HG03159 (cell line): ENCODE data around the gene CRTC1.

Experiments used
- ATAC-seq: cut with Tn5 transposase; IDR thresholded peaks from one replicate; pipeline ENCODE4 v1.9.1; 2021; ENCODE audit warnings: mild to moderate bottlenecking, moderate library complexity; ENCODE audit not compliant: unreplicated experiment

Gene CRTC1

DNA sequence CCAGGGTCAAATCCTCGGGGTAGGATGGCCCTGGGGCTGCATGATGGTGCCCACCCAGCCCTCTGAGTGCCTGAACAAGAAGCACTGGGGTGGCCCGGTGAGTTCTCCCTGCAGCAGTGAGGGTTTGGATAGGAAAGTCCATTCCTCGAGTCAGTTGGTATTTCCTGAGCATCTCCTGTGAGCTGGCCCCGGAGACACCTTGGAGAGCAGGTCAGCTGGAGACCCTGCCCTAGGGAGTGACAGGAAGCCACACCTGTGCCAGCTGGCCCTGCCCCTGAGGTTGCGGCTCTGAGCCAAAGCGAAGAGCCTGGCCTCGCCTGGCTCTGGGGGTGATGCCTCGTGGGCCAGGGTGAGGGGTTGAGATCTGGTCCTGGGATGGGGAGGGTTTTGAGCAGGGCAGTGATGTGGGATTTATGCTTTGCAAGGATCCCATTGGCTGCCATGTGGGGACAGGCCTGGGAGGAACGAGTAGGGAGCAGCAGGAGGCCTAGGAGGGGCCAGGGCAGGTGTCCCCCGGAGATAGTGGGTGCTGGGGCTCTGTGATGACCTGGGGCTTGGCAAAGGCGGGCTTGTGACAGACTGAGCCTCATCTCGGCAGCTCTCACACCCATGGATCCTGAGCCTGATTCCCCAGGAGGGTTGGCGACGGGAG is 16.0 kb downstream of the CRTC1 start:
- ATAC-seq: no peak

DNA sequence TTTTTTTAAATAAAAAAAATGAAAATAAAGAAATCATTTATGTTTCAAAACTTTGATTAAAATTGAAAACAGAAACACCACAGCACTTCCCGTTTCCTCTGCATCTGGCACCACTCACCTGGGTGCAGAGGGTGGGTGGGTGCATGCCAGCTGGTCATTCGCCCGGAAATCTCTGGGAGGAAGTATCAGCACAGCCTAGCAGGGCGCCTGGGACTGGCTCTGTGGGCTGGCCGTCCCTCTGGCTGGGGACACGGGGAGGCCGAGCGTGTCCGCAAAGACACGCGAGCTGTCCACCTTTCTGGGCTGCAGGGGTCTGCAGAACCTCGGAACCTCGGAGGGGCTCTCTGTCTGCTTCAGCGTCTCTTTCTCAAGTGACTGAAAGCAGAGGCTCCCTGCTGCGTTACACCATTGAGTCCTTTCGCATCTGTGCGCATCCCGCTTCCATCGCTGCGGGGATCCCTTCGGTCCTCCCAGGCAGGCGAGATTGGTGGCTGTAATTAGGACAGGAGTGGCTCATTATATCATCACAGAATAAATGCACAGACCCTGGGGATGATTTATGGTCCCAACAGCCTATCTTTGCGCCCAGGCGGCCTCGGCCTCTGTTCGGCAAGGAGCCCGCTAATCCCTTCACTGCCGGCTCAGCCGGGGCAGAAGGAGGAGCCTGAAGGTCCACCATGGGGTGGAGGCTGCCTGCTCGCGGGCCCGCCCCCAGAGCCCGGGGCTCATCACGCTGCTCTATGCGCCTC is 17.2 kb downstream of the CRTC1 start:
- peak; percentile 82 for ATAC-seq

DNA sequence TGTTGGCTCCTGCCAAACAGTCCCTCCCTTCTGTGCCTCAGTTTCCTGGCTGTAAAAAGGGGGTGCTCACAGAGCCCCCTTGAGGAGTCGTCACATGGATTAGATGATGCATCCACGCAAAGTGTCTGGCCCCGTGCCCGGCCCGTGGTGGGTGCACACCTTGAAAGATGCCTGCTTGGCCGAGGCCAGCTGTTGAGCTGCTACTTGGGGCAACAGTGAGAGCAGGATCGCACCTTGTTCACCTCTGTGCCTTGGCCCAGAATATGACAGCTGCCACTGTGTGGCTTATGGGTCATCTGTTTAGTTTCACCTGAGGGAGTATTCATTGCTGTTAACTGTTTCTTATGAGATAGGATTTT is 17.7 kb downstream of the CRTC1 start:
- peak; percentile 36 for ATAC-seq

DNA sequence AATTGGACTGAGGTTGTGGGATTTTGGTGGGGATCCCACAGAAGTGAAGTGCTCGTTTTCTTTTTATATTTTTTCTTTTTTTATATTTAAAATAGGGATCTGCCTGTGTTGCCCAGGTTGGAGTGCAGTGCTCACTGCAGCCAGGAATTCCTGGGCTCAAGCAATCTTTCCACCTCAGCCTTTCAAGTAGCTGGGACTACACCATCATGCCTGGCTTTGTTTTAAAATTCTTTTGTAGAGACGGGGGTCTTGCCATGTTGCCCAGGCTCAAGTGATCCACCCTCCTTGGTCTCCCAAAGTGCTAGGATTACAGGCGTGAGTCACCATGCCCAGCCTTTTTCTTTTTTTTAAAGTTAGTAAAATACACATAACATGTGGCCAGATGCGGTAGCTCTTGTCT is 20.6 kb downstream of the CRTC1 start:
- no peak for ATAC-seq

DNA sequence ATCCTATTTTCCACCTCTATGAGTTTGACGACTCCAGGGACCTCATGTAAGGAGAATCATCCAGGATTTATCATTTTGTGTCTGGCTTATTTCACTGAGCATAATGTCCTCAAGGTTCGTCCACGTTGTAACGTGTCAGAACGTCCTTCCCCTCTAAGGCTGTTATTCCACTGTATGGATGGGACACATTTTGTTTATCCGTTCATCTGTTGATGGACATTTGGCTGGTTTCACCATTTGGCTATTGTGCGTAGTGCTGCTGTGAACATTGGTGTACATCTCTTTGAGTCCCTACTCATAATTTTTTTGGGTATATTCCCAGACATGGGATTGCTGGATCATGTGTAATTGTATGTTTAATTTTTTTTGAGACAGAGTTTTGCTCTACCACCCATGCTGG is 21.5 kb downstream of the CRTC1 start:
- no peak for ATAC-seq

DNA sequence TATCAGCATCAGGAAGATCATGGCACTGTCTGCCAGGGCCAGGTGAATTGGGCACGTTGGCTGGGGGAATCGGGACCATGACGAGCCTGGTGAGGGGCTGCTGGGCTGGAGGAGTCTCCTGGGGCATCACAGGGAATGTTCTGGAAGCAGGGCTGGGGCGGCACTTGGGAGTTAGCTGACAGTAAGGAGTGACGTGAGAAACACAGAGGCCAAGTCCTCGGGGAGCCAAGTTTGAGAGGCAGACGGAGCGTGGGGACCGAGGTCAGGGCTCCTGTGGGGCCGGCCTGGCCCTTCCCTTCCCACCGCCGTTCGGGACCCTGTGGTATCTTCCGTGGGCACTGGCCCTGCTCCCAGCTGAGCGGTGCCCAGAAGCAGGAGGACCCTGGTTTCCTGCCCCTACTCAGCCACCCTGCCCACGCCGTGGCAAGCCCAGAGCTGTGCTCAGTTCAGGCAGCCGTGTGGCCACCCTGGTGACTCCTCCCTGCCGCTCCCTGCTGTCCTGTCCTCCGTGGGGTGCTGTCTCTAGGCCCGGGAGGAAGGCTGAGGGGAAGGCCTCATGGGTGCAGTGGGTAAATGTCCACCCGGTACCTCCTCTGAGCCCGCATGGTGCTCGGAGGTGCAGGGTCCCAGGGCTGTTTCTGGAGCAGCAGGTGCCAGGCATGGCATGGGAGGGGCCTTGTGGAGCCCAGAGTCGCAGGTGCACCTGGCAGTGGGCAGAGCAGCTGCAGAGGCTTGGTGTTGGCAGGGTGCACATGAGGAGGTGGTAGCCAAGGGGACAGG is 25.2 kb downstream of the CRTC1 start:
- ATAC-seq: no peak

DNA sequence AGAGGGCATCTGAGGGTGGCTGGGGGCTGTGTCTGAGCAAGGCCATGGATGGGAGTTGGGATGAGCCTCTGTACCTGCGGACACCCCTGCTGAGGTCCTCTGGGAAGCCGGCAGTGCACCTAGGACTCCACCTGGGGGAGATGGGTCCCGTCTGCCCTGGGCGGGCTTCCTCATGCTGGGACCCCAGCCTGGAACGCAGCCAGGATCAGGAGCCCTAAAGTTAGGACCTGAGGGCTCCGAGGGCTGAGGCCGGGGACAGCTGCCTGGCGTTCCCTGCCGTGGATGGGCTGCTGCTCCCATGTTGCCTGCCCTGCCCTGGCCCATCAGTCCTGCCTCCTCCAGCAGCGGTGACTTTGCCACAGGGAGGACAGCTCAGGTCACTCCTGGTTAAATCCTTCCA is 26.1 kb downstream of the CRTC1 start:
- ATAC-seq: no peak

DNA sequence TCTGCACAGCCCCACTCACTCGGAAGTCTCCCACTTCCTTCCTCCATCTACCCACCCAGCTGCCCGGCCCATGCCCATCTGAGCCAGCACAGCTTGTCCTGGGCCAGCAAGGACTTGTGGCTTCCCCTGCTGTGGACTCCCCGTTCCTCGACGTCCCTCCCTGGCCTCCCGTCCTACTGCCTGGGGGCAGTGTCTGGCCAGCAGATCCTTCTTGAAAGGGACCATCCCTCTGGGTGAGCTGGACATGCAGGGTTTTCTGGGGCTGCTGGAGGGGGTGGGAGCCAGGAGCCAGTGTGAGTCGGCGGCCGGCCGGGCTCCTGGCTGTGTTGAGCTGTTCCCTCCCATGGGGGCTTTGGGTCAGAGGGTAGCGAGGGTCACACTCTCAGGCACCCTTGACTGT is 26.7 kb downstream of the CRTC1 start:
- ATAC-seq: no peak

DNA sequence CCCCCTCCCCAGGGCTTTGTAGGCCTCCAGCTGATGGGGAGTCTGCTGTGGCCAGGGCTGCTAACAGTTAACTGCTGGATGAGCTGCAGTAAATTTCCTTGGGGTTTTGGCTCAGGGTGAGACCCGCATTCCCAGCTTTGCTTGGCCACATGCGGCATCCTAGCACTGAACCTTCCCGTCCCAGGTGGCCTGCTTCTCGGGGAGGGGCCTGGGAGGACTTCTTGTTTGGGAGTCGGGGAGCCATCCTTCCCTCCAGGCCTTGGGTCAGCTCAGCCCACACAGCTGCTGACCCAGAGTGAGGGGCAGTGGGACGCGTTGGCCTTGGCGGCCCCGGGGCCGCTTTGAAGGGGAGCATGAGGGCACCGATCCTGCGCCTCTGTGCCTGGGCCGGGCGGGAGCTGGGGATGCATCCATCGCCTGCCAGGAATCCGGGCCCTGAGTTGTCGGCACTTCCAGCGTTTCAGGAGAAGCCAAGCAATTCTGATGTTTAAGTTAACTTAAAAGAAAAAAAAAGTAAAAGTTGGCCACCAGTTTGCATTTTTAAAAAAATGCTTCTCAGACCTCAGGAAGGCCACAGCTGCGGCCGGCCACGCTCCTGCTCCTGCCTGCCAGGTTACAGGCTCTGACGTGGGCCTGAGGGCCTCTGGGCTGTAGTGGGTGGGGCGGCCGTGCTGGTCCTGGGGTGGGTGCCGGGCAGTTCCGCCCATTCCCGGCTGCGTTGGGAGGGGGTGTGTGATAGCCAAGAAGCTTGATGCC is 27.7 kb downstream of the CRTC1 start:
- no peak for ATAC-seq

DNA sequence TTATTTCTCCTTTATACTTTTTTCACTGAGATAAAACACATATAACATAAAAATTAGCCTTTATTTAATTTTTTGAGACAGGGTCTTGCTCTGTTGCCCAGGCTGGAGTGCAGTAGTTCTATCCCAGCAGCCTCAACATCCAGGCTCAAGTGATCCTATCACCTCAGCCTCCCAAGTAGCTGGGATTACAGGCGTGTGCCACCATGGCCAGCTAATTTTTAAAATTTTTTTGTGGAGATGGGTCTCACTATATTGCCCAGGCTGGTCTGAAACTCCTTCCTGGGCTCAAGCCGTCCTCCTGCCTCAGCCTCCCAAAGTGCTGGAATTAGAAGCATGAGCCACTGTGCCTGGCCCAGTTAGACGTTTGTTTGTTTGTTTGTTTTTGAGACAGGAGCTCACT is 28.4 kb downstream of the CRTC1 start:
- no peak for ATAC-seq

DNA sequence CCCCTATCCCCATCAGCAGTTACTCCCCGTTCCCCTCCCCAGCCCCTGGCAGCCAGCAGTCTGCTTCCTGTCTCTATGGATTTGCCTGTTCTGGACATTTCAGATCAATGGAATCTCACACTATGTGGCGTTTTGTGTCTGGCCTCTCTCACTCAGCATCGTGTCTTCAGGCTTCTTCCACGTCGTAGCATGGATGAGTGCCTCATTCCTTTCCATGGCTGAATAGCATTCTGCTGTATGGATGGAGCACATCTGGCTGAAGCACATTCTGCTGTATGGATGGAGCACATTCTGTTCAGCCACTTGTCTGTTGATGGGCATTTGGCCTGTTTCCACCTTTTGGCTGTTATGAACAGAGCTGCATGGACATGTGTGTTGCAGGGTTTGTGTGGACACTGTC is 29.5 kb downstream of the CRTC1 start:
- no peak for ATAC-seq

DNA sequence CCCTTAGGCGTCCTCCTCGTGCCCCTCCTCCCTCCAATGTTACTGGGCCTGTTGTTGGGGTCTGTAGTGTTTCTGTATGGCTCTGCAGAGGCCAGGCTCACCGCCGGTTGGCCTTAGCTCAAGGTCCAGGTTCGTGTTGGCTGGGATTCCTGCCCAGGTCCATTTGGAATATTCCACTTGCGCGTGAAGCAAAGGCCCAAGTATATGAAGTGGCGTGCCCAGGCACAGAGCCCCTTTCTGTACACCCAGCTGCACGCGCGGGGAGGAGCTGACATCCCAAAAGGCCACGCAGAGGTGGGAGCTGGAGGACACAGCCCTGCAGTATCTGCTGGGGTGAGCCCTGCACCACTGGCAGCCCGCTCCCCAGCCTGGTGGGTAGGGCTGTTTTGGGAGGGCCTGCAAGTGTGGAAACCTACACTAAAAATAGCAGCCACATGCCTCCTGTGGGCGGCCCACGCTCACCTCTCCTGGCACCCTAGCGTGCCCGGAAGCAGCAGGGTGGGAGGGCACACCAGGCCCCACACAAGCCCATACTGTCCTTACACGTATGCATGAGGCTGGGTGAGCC is 30.2 kb downstream of the CRTC1 start:
- no peak for ATAC-seq

DNA sequence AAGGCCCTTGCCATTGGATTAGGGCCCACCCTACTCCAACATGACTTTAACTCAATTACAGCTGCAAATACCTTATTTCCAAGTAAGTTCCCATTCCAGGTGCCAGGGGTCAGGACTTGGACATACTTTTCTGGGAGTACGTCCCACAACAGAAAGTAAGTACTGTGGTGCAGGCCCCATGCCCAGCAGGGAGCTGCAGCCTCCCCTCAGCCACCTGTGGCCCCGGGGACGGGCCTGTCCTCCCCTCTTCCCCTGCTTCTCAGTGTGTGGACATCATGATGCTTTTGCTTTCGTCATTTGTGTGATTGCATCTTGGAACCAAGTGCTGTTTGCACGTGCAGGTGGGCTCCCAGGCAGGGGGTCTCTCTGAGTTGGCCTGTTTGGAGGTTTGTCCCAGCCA is 31.9 kb downstream of the CRTC1 start:
- no peak for ATAC-seq

DNA sequence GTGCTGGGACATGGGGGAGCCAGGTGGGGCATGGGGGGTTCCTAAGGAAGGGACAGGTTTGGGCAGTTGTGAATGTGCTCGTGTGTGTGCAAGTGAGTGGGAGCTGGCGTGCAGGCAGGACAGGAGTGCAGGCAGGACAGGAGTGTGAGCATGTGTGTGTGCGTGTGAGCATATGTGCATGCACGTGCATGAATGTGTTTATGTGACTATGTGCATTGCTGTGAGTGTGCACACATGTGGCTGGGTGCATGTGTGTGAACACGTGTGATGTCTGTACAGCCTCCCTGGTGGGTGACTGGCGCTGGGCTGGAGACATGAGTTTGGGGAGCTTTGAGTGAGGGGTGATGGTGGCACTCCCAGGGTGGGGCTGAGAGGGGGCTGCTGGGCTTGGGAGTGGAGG is 33.4 kb downstream of the CRTC1 start:
- ATAC-seq: no peak

DNA sequence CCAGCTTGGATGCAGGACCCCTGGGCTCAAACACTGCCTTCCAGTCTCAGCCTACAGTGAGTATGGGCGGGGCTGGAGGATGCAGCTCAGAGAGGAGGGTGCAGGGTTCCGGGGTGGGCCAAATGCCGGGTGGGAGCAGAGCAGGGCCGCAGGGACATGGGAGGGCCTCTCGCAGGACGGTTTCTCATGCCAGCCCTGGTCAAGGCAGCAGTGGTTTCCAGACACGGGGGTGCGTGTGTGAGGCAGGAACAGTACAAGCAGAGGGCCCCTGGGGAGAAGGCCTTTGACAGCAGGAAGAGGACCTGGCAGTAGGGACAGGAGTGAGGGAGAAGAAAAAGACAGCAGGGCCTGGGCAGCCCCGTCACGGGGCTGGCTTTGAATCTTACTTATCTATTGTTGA is 34.1 kb downstream of the CRTC1 start:
- no peak for ATAC-seq

DNA sequence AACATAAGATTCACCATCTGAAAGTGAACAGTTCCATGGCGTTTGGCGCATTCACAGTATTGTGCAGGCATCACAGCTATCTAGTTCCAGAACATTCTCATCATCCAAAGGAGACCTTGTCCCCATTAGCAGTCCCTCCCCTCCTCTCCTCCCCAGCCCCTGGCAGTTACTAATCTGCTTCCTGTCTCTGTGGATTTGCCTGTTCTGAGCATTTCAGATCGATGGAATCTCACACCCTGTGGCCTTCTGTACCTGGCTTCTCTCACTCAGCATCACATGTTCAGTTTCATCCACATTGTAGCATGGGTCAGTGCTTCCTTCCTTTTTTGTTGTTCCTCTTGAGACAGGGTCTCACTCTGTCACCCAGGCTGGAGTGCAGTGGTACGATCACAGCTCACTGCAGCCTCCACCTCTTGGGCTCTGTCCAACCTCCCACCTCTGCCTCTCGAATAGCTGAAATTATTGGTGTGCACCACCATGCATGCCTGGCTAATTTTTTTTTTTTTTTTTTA is 34.6 kb downstream of the CRTC1 start:
- no peak for ATAC-seq

DNA sequence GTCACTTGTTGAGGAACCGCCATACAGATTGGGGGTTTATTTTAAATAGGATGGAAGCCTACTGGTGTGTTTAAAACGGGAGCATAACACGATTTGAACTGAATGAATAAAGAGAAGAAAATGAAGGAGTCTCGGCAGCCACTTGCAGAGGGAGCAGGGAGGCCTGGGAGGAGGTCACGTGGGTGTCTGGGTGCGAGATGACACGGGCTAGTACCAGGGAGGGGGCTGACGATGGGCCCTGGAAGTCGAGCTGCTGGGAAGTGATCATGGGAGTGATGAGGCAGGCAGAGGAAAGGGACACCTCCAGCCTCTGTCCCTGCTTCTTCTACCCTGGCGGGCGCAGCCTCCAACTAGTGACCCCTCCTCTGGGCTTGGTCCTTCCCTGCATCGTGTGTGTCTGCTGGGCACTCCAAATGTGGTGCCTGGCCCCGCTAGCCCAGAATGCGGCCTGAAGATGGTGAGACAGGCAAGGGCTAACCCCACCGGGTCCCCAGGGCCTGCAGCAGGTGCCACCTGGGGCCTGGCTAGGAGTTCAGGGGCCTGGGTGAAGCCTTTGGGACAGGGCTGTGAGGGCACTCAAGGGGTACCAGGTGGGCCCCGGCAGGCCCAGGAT is 35.5 kb downstream of the CRTC1 start:
- ATAC-seq: no peak

DNA sequence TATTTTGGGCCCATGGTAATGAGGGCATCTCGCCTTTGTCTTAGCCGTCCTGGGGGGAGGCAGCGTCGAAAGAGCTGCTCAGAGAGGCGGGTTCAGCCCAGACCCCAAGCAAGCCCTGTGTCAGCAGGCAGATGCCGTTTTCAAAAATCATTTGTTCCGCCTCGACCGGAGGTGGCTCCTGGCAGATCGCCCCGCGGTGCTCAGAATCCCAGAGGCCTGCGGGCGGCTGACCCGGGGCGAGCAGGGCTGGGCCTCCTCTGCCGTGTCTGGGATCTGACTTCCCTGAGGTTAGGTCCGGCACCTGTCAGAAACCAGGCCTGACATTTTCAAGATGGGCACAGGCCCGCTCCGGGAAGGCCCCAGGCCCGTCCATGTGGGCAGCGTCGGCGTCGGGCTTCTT is 36.1 kb downstream of the CRTC1 start:
- ATAC-seq: no peak

DNA sequence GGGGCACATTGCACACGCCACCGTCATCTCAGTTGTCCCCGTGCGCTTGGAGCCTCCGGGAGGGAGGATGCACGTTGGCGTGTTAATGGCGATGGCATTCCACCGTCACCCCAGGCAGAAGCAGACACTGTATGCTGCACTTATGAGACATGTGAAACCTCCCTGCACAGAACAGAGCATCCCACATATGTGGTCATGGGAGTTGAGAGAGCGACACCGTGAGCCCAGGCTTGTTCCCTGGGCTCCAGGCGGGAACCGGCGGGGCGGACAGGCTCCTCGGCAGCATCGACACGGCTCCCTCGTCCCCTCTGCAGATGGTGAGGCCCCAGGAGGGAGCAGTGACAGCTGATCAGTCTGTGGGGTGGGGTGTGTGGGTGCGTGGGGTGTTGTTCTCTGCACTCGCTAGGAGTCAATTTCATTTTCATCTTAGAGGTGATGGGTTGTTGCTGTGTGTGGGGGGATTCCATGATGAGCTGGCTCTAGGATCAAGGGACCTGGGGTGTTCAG is 40.4 kb downstream of the CRTC1 start:
- ATAC-seq: no peak
